Measurements from ENCODE around the gene CASP12.
"Not testable (repeated sequence)": the region's sequence is repeated elsewhere in the genome, so short reads cannot be mapped to it uniquely, and the experiment has no call there.

Gene CASP12

GRCh38 chr11:104897891-104898684 lies at the start of gene CASP12:
CASP12 (minus strand) TSS chr11:104898460.
- DNase-seq (ENCODE audit: low read depth, low spot score) = no peak

- no peak for DNase-seq (ENCODE audit: low read depth, low spot score)
These were observed 48.6 kb upstream of the CASP12 start for GRCh38 chr11:104946907-104947306.

GRCh38 chr11:104944076-104944475 lies 45.8 kb upstream of the CASP12 start:
- no peak for DNase-seq (ENCODE audit: low read depth, low spot score)

GRCh38 chr11:104943561-104943960 lies 45.3 kb upstream of the CASP12 start:
- no peak for DNase-seq (ENCODE audit: low read depth, low spot score)

GRCh38 chr11:104934594-104934993 lies 36.3 kb upstream of the CASP12 start:
- DNase-seq (ENCODE audit: low read depth, low spot score) = no peak

GRCh38 chr11:104934073-104934472 lies 35.8 kb upstream of the CASP12 start:
- DNase-seq (ENCODE audit: low read depth, low spot score) = not testable (repeated sequence)

- no peak for DNase-seq (ENCODE audit: low read depth, low spot score)
These were observed 30.6 kb upstream of the CASP12 start for GRCh38 chr11:104928811-104929210.

- no peak for DNase-seq (ENCODE audit: low read depth, low spot score)
These were observed 28.7 kb upstream of the CASP12 start for GRCh38 chr11:104926771-104927611.

- no peak for DNase-seq (ENCODE audit: low read depth, low spot score)
These were observed 27.6 kb upstream of the CASP12 start for GRCh38 chr11:104925850-104926249.

- no peak for DNase-seq (ENCODE audit: low read depth, low spot score)
These were observed 20.0 kb upstream of the CASP12 start for GRCh38 chr11:104918113-104918824.

GRCh38 chr11:104917271-104918112 lies 19.2 kb upstream of the CASP12 start:
- DNase-seq (ENCODE audit: low read depth, low spot score) = no peak

GRCh38 chr11:104916442-104916841 lies 18.2 kb upstream of the CASP12 start:
- DNase-seq (ENCODE audit: low read depth, low spot score) = no peak

- DNase-seq (ENCODE audit: low read depth, low spot score) = no peak
These were observed 13.8 kb upstream of the CASP12 start for GRCh38 chr11:104912102-104912501.

- no peak for DNase-seq (ENCODE audit: low read depth, low spot score)
These were observed 9.9 kb upstream of the CASP12 start for GRCh38 chr11:104908186-104908531.

- DNase-seq (ENCODE audit: low read depth, low spot score) = no peak
These were observed 9.4 kb upstream of the CASP12 start for GRCh38 chr11:104907521-104908185.

- no peak for DNase-seq (ENCODE audit: low read depth, low spot score)
These were observed 7.0 kb upstream of the CASP12 start for GRCh38 chr11:104905271-104905670.

- DNase-seq (ENCODE audit: low read depth, low spot score) = no peak
These were observed 966 bp upstream of the CASP12 start for GRCh38 chr11:104899226-104899625.

- no peak for DNase-seq (ENCODE audit: low read depth, low spot score)
These were observed 389 bp upstream of the CASP12 start for GRCh38 chr11:104898685-104899013.

GRCh38 chr11:104895634-104896033 lies 2.6 kb downstream of the CASP12 start:
- no peak for DNase-seq (ENCODE audit: low read depth, low spot score)

- DNase-seq (ENCODE audit: low read depth, low spot score) = no peak
These were observed 4.4 kb downstream of the CASP12 start for GRCh38 chr11:104893876-104894275.

Measured in iPS DF 19.7 (cell line).